ENCODE data around the gene TRIM41. TPM values are rescaled to one million over a fixed set of nuclear protein-coding genes. Genes with fewer than 3 reads are reported as not detected.
A peak's percentile ranks its signal among the peaks of the same experiment; 100 is the strongest.

The TRIM41 gene
- total and polyA plus RNA-seq, 9 of the 15 experiments (the other 6 are each of a cell fraction or from before 2014, with no cell fraction given) = 1.8 to 47.6 (median 20.9) TPM

GRCh38 chr5:181207960-181208253 is 15.2 kb upstream of the TRIM41 start:
- Histone ChIP-seq H3K27ac (ENCODE audit: extremely low read depth, low read depth, low read length) (peak overlapping the region; percentile 9; the same call in 1 of the 3 replicates), H3K4me1 (replicated peaks in 1 of 2; ENCODE audit: control insufficient read depth in 2 of 2, insufficient read depth in 2 of 2, low read length in 2 of 2) (peaks cover 27 to 31% of the 10 kb centered on the region in 2 experiments; a peak in 4 of 5 replicates), H2AFZ (ENCODE audit: low read depth, low read length) (no peak overlapping the region), H3K9me1 (ENCODE audit: control insufficient read depth, insufficient read depth, low read length) (no peaks in the 10 kb centered on the region), H3K79me2 (ENCODE audit: control insufficient read depth, insufficient read depth, low read length) (no peaks in the 10 kb centered on the region), H3K27me3 (ENCODE audit: control insufficient read depth in 2 of 2, insufficient read depth in 2 of 2, low read length in 2 of 2) (no peaks in the 10 kb centered on the region), H3K9me3 (replicated peaks; ENCODE audit: control insufficient read depth, insufficient read depth, low read depth, low read length) (no peaks in the 10 kb centered on the region), H3K36me3 (ENCODE audit: control insufficient read depth, insufficient read depth, low read length) (no peaks in the 10 kb centered on the region), H3K9ac (ENCODE audit: insufficient read depth in 1 of 2, low read depth in 2 of 2, low read length in 2 of 2) (no peak overlapping the region), H4K20me1 (replicated peaks; ENCODE audit: control insufficient read depth, insufficient read depth, low read length) (no peaks in the 10 kb centered on the region), H3K4me2 (ENCODE audit: insufficient read depth, low read length) (peak overlapping the region; percentile 93; the same call in 1 of the 2 replicates), H3K4me3 (0 out of 2 replicates have a peak overlapping the region, but pooled peaks have one; percentile 1)
- intact Hi-C loops (cut with micrococcal nuclease) (loop anchor here (1.0 to 2.0 kb wide), 3 partner anchors 10 to 17 kb away; partner anchors contain the start of gene TRIM41), in situ Hi-C loops (cut with MboI) (no loop called here)
- POLR2A ChIA-PET = interaction anchor here (0.6 to 2.4 kb wide), 16 partner anchors 9 to 169 kb away, joined by 3 to 18 read pairs (median 4); partner anchors contain the start of gene TRIM52
- no TSS peak for BruUV-seq (replicated peaks)
- ATAC-seq (no peak), FAIRE-seq (peak; percentile 29), DNase-seq (ENCODE audit: extremely low read depth in 1 of 4, low spot score in 3 of 4) (no peak)
- 4% methylated on average over 3 of the region's 3 CpGs for WGBS (ENCODE audit: insufficient coverage, low coverage, missing lambda C conversion rate)
- CTCF ChIA-PET (ENCODE audit: low intra/inter-chr PET ratio) = no interaction called here
- TF ChIP-seq ZBTB1 (CRISPR knock-in tag; IDR thresholded peaks at IDR 0.05; ENCODE audit: borderline replicate concordance, low read depth) (no peak), ZFPM2 (CRISPR knock-in tag; IDR thresholded peaks at IDR 0.05) (0 out of 2 replicates have a peak, but pooled peaks have one; percentile 54), KAT8 (IDR thresholded peaks at IDR 0.05; ENCODE audit: low read depth) (no peak), ZFP36 (IDR thresholded peaks at IDR 0.05; ENCODE audit: low read depth, low read length, partially characterized antibody) (peak; percentile 1), PHB2 (IDR thresholded peaks at IDR 0.05; ENCODE audit: low read depth) (no peak), ZNF274 (IDR thresholded peaks at IDR 0.05; ENCODE audit: borderline replicate concordance, low read depth, low read length) (0 out of 2 replicates have a peak, but pooled peaks have one; percentile 29), ADNP (tag; IDR thresholded peaks at IDR 0.05) (peak; percentile 88), SMARCA5 (IDR thresholded peaks at IDR 0.05) (0 out of 2 replicates have a peak, but pooled peaks have one; percentile 16), TARDBP (IDR thresholded peaks at IDR 0.05) (no peak), SMAD3 (CRISPR knock-in tag; conservative IDR thresholded peaks at IDR 0.05) (0 out of 2 replicates have a peak, but pooled peaks have one; percentile 1), MTA1 (IDR thresholded peaks at IDR 0.05; ENCODE audit: borderline replicate concordance) (no peak), ELF1 (tag; IDR thresholded peaks at IDR 0.05) (peak; percentile 11; the same call in 1 of the 2 replicates), ZNF253 (CRISPR knock-in tag; conservative IDR thresholded peaks at IDR 0.05) (0 out of 2 replicates have a peak, but pooled peaks have one; percentile 72), BRD9 (IDR thresholded peaks at IDR 0.05; ENCODE audit: low read depth, partially characterized antibody) (peak; percentile 7), SMARCB1 (IDR thresholded peaks at IDR 0.05; ENCODE audit: insufficient read length, low read depth) (peak; percentile 69), KHSRP (IDR thresholded peaks at IDR 0.05) (0 out of 2 replicates have a peak, but pooled peaks have one; percentile 35), ZNF717 (CRISPR knock-in tag; IDR thresholded peaks at IDR 0.05) (no peak)
- TF ChIP-seq, protein P1, sequence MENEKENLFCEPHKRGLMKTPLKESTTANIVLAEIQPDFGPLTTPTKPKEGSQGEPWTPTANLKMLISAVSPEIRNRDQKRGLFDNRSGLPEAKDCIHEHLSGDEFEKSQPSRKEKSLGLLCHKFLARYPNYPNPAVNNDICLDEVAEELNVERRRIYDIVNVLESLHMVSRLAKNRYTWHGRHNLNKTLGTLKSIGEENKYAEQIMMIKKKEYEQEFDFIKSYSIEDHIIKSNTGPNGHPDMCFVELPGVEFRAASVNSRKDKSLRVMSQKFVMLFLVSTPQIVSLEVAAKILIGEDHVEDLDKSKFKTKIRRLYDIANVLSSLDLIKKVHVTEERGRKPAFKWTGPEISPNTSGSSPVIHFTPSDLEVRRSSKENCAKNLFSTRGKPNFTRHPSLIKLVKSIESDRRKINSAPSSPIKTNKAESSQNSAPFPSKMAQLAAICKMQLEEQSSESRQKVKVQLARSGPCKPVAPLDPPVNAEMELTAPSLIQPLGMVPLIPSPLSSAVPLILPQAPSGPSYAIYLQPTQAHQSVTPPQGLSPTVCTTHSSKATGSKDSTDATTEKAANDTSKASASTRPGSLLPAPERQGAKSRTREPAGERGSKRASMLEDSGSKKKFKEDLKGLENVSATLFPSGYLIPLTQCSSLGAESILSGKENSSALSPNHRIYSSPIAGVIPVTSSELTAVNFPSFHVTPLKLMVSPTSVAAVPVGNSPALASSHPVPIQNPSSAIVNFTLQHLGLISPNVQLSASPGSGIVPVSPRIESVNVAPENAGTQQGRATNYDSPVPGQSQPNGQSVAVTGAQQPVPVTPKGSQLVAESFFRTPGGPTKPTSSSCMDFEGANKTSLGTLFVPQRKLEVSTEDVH (IDR thresholded peaks at IDR 0.05; ENCODE audit: low read depth, partially characterized antibody) = peak; percentile 18
- TF ChIP-seq, protein P2, sequence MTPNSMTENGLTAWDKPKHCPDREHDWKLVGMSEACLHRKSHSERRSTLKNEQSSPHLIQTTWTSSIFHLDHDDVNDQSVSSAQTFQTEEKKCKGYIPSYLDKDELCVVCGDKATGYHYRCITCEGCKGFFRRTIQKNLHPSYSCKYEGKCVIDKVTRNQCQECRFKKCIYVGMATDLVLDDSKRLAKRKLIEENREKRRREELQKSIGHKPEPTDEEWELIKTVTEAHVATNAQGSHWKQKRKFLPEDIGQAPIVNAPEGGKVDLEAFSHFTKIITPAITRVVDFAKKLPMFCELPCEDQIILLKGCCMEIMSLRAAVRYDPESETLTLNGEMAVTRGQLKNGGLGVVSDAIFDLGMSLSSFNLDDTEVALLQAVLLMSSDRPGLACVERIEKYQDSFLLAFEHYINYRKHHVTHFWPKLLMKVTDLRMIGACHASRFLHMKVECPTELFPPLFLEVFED (CRISPR knock-in tag; conservative IDR thresholded peaks at IDR 0.05) = peak; percentile 59; the same call in 1 of the 2 replicates
- TF ChIP-seq, protein P3, sequence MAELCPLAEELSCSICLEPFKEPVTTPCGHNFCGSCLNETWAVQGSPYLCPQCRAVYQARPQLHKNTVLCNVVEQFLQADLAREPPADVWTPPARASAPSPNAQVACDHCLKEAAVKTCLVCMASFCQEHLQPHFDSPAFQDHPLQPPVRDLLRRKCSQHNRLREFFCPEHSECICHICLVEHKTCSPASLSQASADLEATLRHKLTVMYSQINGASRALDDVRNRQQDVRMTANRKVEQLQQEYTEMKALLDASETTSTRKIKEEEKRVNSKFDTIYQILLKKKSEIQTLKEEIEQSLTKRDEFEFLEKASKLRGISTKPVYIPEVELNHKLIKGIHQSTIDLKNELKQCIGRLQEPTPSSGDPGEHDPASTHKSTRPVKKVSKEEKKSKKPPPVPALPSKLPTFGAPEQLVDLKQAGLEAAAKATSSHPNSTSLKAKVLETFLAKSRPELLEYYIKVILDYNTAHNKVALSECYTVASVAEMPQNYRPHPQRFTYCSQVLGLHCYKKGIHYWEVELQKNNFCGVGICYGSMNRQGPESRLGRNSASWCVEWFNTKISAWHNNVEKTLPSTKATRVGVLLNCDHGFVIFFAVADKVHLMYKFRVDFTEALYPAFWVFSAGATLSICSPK (IDR thresholded peaks at IDR 0.05; ENCODE audit: borderline replicate concordance) = 0 out of 2 replicates have a peak, but pooled peaks have one; percentile 24

Measured in K562 (cell line).